ENCODE results near the gene CD52. TPM values are rescaled to one million over a fixed set of nuclear protein-coding genes. Genes with fewer than 3 reads are reported as not detected.
A peak's percentile ranks its signal among the peaks of the same experiment; 100 is the strongest.

CD52 gene
- total and polyA plus RNA-seq, 3 donors from 2014 or later = 3.0 to 23.8 TPM; not detected in 1

GRCh38 chr1:26275580-26276431 lies 42.0 kb upstream of the CD52 start:
- no peaks in the 10 kb centered on the region for H3K27me3 ChIP-seq
- DNase-seq = peak; percentile 91
- H3K4me1 ChIP-seq = peaks cover 27% of the 10 kb centered on the region
- no peaks in the 10 kb centered on the region for H3K36me3 ChIP-seq (ENCODE audit: low read depth, missing control alignments)
- intact Hi-C loops (cut with DNase I; ENCODE audit: low total_unique reads) = loop anchor here (10.0 kb wide), 1 partner anchor 49 kb away; no protein-coding TSS in a partner anchor
- 30 to 45% methylated on average over 3 of the region's 3 CpGs for WGBS, 2 donors
- no peaks in the 10 kb centered on the region for H3K9me3 ChIP-seq
- H3K4me3 ChIP-seq = no peak overlapping the region
- TF ChIP-seq POLR2A (IDR thresholded peaks at IDR 0.05) = no peak
- TF ChIP-seq CTCF (IDR thresholded peaks at IDR 0.05) = peak; percentile 84 to 88 (median 87)
- H3K27ac ChIP-seq = peak overlapping the region; percentile 63 to 89

GRCh38 chr1:26276432-26276838 lies 41.3 kb upstream of the CD52 start:
- Histone ChIP-seq H3K36me3 (ENCODE audit: low read depth, missing control alignments) (no peaks in the 10 kb centered on the region), H3K9me3 (no peaks in the 10 kb centered on the region), H3K4me1 (peaks cover 31% of the 10 kb centered on the region), H3K27ac (peak overlapping the region; percentile 63 to 89), H3K4me3 (no peak overlapping the region), H3K27me3 (no peaks in the 10 kb centered on the region)
- DNase-seq = no peak
- intact Hi-C loops (cut with DNase I; ENCODE audit: low total_unique reads) = loop anchor here (10.0 kb wide), 1 partner anchor 48 kb away; no protein-coding TSS in a partner anchor
- TF ChIP-seq POLR2A (IDR thresholded peaks at IDR 0.05) = no peak
- TF ChIP-seq CTCF (IDR thresholded peaks at IDR 0.05) = no peak
- WGBS, 2 donors = 94 to 95% methylated on average over 2 of the region's 2 CpGs

GRCh38 chr1:26277261-26277661 lies 40.5 kb upstream of the CD52 start:
- peaks cover 35% of the 10 kb centered on the region for H3K4me1 ChIP-seq
- TF ChIP-seq CTCF (IDR thresholded peaks at IDR 0.05) (no peak), POLR2A (IDR thresholded peaks at IDR 0.05) (no peak)
- WGBS, 2 donors = 73 to 85% methylated on average over 3 of the region's 3 CpGs
- no peaks in the 10 kb centered on the region for H3K9me3 ChIP-seq
- peak overlapping the region in 1 of 2 donors; percentile 87 for H3K27ac ChIP-seq
- intact Hi-C loops (cut with DNase I; ENCODE audit: low total_unique reads) = loop anchor here (10.0 kb wide), 1 partner anchor 48 kb away; no protein-coding TSS in a partner anchor
- no peaks in the 10 kb centered on the region for H3K27me3 ChIP-seq
- no peaks in the 10 kb centered on the region for H3K36me3 ChIP-seq (ENCODE audit: low read depth, missing control alignments)
- no peak for DNase-seq
- no peak overlapping the region for H3K4me3 ChIP-seq

GRCh38 chr1:26277719-26278118 lies 40.0 kb upstream of the CD52 start:
- Histone ChIP-seq H3K4me1 (peaks cover 39% of the 10 kb centered on the region), H3K4me3 (no peak overlapping the region), H3K36me3 (ENCODE audit: low read depth, missing control alignments) (no peaks in the 10 kb centered on the region), H3K27ac (peak overlapping the region in 1 of 2 donors; percentile 87), H3K27me3 (no peaks in the 10 kb centered on the region), H3K9me3 (no peaks in the 10 kb centered on the region)
- TF ChIP-seq CTCF (IDR thresholded peaks at IDR 0.05) (no peak), POLR2A (IDR thresholded peaks at IDR 0.05) (no peak)
- no peak for DNase-seq
- intact Hi-C loops (cut with DNase I; ENCODE audit: low total_unique reads) = loop anchor here (10.0 kb wide), 1 partner anchor 47 kb away; no protein-coding TSS in a partner anchor
- 80 to 90% methylated on average over 1 of the region's 1 CpG for WGBS, 2 donors

All from testis (tissue), 3 donors.